SK-MEL-5 (cell line): ENCODE data around the gene FUNDC2. TPM values are rescaled to one million over a fixed set of nuclear protein-coding genes. Genes with fewer than 3 reads are reported as not detected.

ENCODE experiments used
- total RNA-seq: library from RNA; depleted of rRNA; stranded (reverse); fragments of >200 nt; shearing (Covaris generic); gene quantifications from 2 replicates; pipeline ENCODE4 v1.2.3, GENCODE V29; 2014; rRNA removed

The FUNDC2 gene
- total RNA-seq, 1 experiment from 2014 or later, result 70.0 TPM

Other genes starting within 250 kb of the FUNDC2 start
- gene MPP1, start 221.4 kb upstream of the FUNDC2 start, total RNA-seq, result 7.6 and 7.9 TPM in 2 replicates
- not detected in 2 replicates for gene SMIM9, start 192.2 kb upstream of the FUNDC2 start, total RNA-seq
- 2.2 and 3.5 TPM in 2 replicates for gene F8A1, start 140.5 kb upstream of the FUNDC2 start, total RNA-seq
- gene F8, start 4.1 kb upstream of the FUNDC2 start, total RNA-seq, result 0.50 and 0.56 TPM in 2 replicates
- gene CMC4, start 44.3 kb downstream of the FUNDC2 start, total RNA-seq, result 12.5 and 15.8 TPM in 2 replicates
- 16.9 and 20.7 TPM in 2 replicates for gene MTCP1, start 44.3 kb downstream of the FUNDC2 start, total RNA-seq
- gene BRCC3, start 44.7 kb downstream of the FUNDC2 start, total RNA-seq, result 6.3 and 8.1 TPM in 2 replicates
- 92.0 and 95.7 TPM in 2 replicates for gene VBP1, start 189.6 kb downstream of the FUNDC2 start, total RNA-seq
- 0.56 and 0.79 TPM in 2 replicates for gene RAB39B, start 237.6 kb downstream of the FUNDC2 start, total RNA-seq